H1 (cell line): ENCODE results near the gene F7. TPM values are rescaled to one million over a fixed set of nuclear protein-coding genes. Genes with fewer than 3 reads are reported as not detected.

ENCODE experiments used
- ATF2 ChIP-seq: IDR thresholded peaks from 2 replicates; pipeline ENCODE4 v1.6.1; 2012; ENCODE audit warnings: low read length, inconsistent platforms
- ATF3 ChIP-seq: IDR thresholded peaks from 2 replicates; pipeline ENCODE4 v1.6.1; 2011; ENCODE audit warnings: low read depth, mild to moderate bottlenecking, low read length; ENCODE audit not compliant: insufficient read depth
- CBX8 ChIP-seq: fragments of 300-800, 300-1000 bp; sonication (generic); IDR thresholded peaks from 2 replicates; pipeline ENCODE4 v1.7.1; 2016; ENCODE audit warnings: low read depth, low read length, borderline replicate concordance
- CHD2 ChIP-seq: IDR thresholded peaks from 2 replicates; pipeline ENCODE4 v1.6.1; 2012; ENCODE audit warnings: low read length, improper control_type of control experiment
- CREB1 ChIP-seq: IDR thresholded peaks from 2 replicates; pipeline ENCODE4 v1.6.1; 2012; ENCODE audit warnings: inconsistent platforms
- GABPA ChIP-seq: IDR thresholded peaks from 2 replicates; pipeline ENCODE4 v1.6.1; 2011; ENCODE audit warnings: mild to moderate bottlenecking, low read length, moderate library complexity, borderline replicate concordance; ENCODE audit not compliant: insufficient read depth
- JUN ChIP-seq: IDR thresholded peaks from 2 replicates; pipeline ENCODE4 v1.6.1; 2011; ENCODE audit warnings: low read depth, mild to moderate bottlenecking, improper control_type of control experiment, low read length
- KDM1A ChIP-seq: fragments of 200-600, 300-600 bp; sonication (generic); IDR thresholded peaks from 2 replicates; pipeline ENCODE4 v1.7.1; 2016; ENCODE audit warnings: mild to moderate bottlenecking, low read length, borderline replicate concordance
- KDM4A ChIP-seq: IDR thresholded peaks from one replicate; pipeline ENCODE4 v1.7.1; 2012; ENCODE audit warnings: low read depth, mild to moderate bottlenecking, moderate library complexity, low read length, inconsistent platforms; ENCODE audit not compliant: severe bottlenecking
- PHF8 ChIP-seq: fragments of 200-600 bp; sonication (generic); conservative IDR thresholded peaks from 2 replicates; pipeline ENCODE4 v1.7.1; 2012; ENCODE audit warnings: low read depth, mild to moderate bottlenecking, inconsistent platforms, low read length, moderate library complexity
- RAD21 ChIP-seq, 2 experiments: IDR thresholded peaks in 1 of 2; conservative IDR thresholded peaks in 1 of 2; 2 replicates each; pipeline ENCODE4 v1.6.1; 2011; ENCODE audit warnings: low read depth in 2 of 2, low read length in 2 of 2, improper control_type of control experiment in 1 of 2, inconsistent platforms in 1 of 2, mild to moderate bottlenecking in 1 of 2, moderate library complexity in 1 of 2
- RFX5 ChIP-seq: IDR thresholded peaks from 2 replicates; pipeline ENCODE4 v1.6.1; 2011; ENCODE audit warnings: low read depth, low read length, improper control_type of control experiment, borderline replicate concordance
- RXRA ChIP-seq: IDR thresholded peaks from 2 replicates; pipeline ENCODE4 v1.6.1; 2011; ENCODE audit warnings: low read depth, mild to moderate bottlenecking, low read length, moderate library complexity; ENCODE audit not compliant: insufficient read depth
- SAP30 ChIP-seq: fragments of 300-600 bp; sonication (generic); IDR thresholded peaks from 2 replicates; pipeline ENCODE4 v1.7.1; 2012; ENCODE audit warnings: low read length, moderate library complexity, mild to moderate bottlenecking, inconsistent platforms; ENCODE audit not compliant: insufficient read depth, insufficient replicate concordance
- SIX5 ChIP-seq: IDR thresholded peaks from 2 replicates; pipeline ENCODE4 v1.6.1; 2011; ENCODE audit warnings: mild to moderate bottlenecking, low read depth, low read length
- SP2 ChIP-seq: IDR thresholded peaks from 2 replicates; pipeline ENCODE4 v1.6.1; 2012; ENCODE audit warnings: mild to moderate bottlenecking, low read length, inconsistent platforms
- SP4 ChIP-seq: IDR thresholded peaks from 2 replicates; pipeline ENCODE4 v1.6.1; 2012; ENCODE audit warnings: low read length, inconsistent platforms
- SUZ12 ChIP-seq: fragments of 200-600 bp; sonication (generic); IDR thresholded peaks from 2 replicates; pipeline ENCODE4 v1.6.1; 2012; ENCODE audit warnings: mild to moderate bottlenecking, inconsistent platforms, low read length, moderate library complexity, mixed read lengths
- TAF7 ChIP-seq: optimal IDR thresholded peaks from 2 replicates; pipeline ENCODE3; 2011; ENCODE audit warnings: low read depth, mild to moderate bottlenecking, inconsistent platforms, low read length, moderate library complexity, borderline replicate concordance
- TBP ChIP-seq: IDR thresholded peaks from 2 replicates; pipeline ENCODE4 v1.6.1; 2011; ENCODE audit warnings: low read depth, low read length, improper control_type of control experiment
- TCF12 ChIP-seq: IDR thresholded peaks from 2 replicates; pipeline ENCODE4 v1.6.1; 2011; ENCODE audit warnings: low read depth, mild to moderate bottlenecking, low read length
- YY1 ChIP-seq: IDR thresholded peaks from 2 replicates; pipeline ENCODE4 v1.6.1; 2011; ENCODE audit warnings: low read depth, mild to moderate bottlenecking, low read length
- polyA plus RNA-seq, 7 experiments: library from polyadenylated mRNA; depleted of rRNA in 3 of 7; stranded (reverse) in 5 of 7; unstranded in 2 of 7; fragments of >200 nt in 5 of 7; fragments of 200-250 nt in 2 of 7; gene quantifications; 1 replicate in 5 of 7; 2 replicates in 1 of 7; 4 replicates in 1 of 7; pipeline versions ENCODE4 v1.2.1 to v1.2.3, GENCODE V29; 2011 to 2013; ENCODE audit warnings: missing spikeins in 2 of 7, mixed read lengths in 2 of 7
- total RNA-seq: library from RNA; stranded (reverse); fragmentation: NEBNext Ultra II Directional; extraction: Animal tissue kit (Norgen Biotek cat#: 25700); gene quantifications from 2 replicates; pipeline ENCODE4 v1.2.1, GENCODE V29; 2021

F7 gene
- total and polyA plus RNA-seq, 2 of the 8 experiments (the other 6 are each of a cell fraction or from before 2014, with no cell fraction given) = 0.43 to 0.98 TPM

- TF ChIP-seq ATF2 = no peak
- no peak for TF ChIP-seq SAP30
- TF ChIP-seq TBP = no peak
- no peak for TF ChIP-seq CREB1
- TF ChIP-seq SP4 = no peak
- no peak for TF ChIP-seq YY1
- TF ChIP-seq GABPA = no peak
- TF ChIP-seq TAF7 = no peak
- no peak for TF ChIP-seq RAD21 (IDR thresholded peaks at IDR 0.05 in 1 of 2, conservative IDR thresholded peaks at IDR 0.05 in 1 of 2; ENCODE audit: low read depth in 2 of 2, low read length in 2 of 2)
- TF ChIP-seq CHD2 = no peak
- no peak for TF ChIP-seq SIX5
- TF ChIP-seq ATF3 = no peak
- TF ChIP-seq JUN = no peak
- no peak for TF ChIP-seq RXRA
- no peak for TF ChIP-seq CBX8
- no peak for TF ChIP-seq TCF12
- TF ChIP-seq RFX5 = no peak
- TF ChIP-seq PHF8 = no peak
- no peak for TF ChIP-seq KDM1A
- TF ChIP-seq SUZ12 = peak; percentile 62; the same call in 1 of the 2 replicates
- no peak for TF ChIP-seq SP2
- TF ChIP-seq KDM4A = peak; percentile 85
These were observed 4.7 kb downstream of the F7 start (continued) for GRCh38 chr13:113110048-113110851.
